GOT3 (cell line): ENCODE results near the gene RNF220.

Source experiments
- DNase-seq: peaks from one replicate; lab custom pipeline; 2025; ENCODE audit warnings: mixed read lengths; lab: John Stamatoyannopoulos, UW

RNF220 gene

GRCh38 chr1:44523593-44524591 is 118.8 kb downstream of the RNF220 start:
- no peak for DNase-seq

DNA sequence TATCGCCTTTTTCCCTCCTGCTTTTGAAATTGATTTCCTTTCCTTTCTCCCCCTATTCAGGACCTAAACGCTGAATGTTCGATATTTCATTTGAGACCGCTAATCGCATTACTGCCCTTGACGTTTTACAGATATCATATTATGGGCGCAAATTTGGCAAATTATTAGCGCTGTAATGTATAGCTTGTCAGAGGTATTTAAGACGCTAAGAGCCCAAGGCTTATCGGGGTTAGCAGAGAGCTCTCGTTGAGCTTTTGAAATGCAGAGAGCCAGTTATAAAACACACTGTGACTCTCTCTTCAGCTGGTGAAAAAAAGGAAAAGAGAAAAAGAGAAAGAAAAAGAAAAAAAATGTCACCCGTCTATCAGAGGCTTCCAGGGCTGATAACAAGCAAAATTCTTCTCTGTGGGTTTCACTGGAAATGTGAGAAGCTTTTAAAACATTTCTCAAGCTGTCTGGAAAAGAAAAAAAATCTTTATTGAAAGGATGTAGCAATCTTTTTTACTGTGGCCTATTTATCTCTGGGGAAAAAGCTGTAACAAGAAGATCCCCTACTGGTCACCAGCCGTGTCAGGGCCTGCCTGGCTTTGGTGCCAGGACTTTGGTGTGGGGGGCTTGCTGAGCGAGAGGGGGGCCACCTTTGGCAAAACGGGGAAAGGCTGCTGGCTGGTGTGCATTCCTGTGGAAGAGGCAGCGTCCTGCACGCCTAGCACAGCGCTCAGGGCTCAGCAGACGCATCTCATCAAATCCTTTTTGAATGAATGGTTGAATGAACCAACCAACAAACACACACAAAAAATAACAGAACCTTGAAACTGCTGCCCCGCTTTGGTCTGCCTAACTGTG is 119.8 kb downstream of the RNF220 start:
- DNase-seq = no peak

GRCh38 chr1:44526295-44527073 is 121.4 kb downstream of the RNF220 start:
- DNase-seq = no peak

DNA sequence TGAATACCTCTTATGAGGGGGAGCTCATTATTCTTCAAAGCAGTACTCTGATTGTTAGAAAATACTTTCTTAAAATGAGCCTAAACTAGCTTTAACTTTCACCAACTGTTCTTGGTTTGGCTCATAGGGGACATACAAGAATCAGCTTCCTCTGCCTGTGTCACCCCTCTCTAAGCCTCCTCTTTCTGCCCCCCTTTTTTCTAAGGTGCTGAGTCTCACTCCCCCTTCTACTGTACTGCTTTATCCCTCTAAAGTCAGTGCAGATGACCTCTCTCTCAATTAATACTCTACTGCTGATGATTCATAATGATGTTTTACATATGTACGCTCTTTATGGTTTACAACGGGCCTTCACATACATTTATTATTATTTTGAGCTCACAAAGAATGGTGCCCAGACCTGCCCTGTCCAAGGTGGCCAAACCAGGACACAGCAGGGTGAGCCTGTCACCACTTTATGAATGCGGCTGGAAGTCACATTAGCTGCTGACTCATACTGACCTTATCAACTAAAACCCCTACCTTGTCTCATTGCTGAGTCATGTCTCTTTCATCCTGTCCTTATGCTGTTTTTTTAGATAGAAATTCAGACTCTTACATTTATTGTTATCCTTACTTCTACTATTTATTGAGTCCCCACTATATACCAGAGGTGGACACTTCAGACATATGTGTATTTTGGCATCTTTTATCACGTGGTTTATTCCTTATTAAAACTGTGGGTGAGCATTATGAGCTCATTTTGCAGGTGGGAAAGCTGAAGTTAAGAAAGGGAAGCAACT is 126.9 kb downstream of the RNF220 start:
- DNase-seq = no peak

DNA sequence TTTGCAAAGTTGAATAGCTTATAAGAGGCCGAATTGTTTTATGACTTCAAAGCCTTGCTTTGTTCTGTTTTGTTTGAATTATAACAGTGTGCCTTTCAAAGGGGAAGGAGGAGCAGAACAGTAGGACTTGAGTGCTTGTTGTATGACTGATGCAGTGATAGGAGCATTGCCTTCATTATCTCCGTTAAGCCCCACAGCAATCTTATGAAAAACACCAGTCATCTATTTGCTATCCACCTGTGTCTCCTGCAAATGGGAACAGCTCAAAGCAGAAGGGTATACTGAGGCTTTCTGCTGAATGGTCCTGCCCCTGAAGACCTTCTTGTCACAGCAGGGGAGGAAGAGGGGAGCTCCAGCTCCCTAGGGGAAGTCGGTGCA is 127.5 kb downstream of the RNF220 start:
- DNase-seq = no peak

DNA sequence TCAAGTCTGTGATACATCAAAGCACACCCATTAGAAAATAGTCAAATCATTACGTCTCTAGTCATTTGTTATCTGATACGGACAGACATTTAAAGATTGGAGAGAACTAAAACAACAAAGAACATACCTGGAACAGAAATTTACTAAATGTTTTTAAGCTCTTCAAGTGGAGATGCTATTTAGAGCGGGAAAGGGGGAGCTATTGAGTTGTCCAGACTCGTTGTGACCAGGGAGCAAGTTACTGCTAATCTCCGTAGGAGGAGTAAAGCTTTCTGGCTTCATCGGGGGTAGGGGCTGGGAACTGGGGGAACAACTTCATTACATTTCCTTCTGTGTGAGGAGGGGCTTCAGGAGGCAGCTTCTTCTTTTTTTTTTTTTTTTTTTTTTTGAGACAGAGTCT is 129.7 kb downstream of the RNF220 start:
- DNase-seq = no peak

DNA sequence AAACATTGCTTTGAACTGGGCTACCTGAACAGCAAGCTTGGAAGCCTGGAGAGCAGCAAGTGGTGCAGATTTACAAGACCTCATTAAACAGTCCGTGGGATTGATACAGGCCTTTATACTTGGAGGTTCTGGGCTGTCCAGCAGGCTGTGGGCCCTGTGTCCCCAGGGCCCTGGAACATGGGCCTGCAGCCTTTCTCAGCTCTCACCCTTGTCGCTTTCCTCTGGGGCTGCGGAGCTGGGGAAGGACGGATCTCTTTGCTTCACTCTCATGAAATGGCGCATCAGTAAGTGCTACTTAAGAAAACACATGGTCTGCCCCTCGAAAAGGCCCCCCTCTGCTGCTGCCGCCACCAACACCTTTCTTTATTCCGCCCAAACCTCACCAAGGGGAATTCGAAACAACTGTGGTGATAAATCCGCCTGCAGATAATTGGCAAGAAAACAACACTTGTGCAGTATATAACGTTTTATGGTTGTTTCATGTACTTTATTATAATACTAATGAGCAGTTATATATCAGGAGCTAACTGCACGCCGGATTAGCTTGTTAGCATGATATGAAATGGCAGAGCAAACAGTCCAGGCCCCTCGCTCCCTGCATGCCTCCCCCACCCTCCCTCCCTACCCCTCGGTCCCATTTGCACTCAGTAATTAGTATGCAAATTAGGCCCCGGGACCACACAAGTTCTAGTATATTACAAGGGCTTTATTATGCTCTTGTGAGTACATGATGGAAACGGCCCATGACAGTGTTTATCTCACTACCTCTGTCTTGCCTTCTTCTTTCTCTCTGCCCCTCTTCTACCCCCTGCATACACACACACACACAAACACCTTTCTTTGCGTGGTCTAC is 131.5 kb downstream of the RNF220 start:
- no peak for DNase-seq

DNA sequence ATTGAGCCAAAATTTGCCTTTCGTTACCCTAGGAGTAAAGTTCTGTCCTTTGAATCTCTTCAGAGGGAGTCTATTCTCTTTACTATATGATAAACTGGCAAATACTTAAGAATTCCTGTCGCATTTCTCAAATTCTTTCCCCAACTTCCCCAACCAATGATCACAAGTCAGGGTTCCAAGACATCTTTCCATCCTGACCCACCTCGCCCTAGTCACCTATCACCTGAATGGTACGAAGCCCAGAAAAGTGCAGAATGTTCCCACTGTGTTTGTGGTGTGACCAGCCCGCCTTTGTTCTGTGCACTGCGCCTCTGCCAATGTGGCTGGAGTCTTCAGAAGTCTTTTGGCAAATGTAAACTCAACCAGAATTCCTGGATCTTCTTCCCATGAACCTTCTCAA is 132.5 kb downstream of the RNF220 start:
- DNase-seq = no peak

DNA sequence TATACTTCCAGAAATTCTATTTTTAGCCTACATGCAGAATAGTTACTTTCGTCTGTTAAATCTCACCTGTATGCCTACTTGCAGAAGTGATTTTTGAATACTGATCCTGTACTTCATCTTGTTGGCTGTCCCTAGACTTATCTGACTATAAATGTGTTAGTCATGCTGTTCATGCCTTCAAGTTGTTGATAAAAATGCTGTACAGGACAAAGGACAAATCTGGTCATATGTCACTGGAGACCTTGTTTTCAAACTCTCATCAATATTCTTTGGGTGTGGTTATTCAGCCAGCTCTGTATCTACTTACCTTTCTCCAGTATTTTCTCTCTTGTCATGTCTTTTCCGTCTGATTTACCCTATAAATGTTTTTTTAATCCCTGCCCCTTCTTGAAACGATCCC is 132.9 kb downstream of the RNF220 start:
- no peak for DNase-seq

- DNase-seq = no peak
These were observed 135.1 kb downstream of the RNF220 start for GRCh38 chr1:44539991-44540730.

- no peak for DNase-seq
These were observed 137.5 kb downstream of the RNF220 start for GRCh38 chr1:44542420-44543063.

GRCh38 chr1:44543064-44543744 is 138.1 kb downstream of the RNF220 start:
- no peak for DNase-seq

DNA sequence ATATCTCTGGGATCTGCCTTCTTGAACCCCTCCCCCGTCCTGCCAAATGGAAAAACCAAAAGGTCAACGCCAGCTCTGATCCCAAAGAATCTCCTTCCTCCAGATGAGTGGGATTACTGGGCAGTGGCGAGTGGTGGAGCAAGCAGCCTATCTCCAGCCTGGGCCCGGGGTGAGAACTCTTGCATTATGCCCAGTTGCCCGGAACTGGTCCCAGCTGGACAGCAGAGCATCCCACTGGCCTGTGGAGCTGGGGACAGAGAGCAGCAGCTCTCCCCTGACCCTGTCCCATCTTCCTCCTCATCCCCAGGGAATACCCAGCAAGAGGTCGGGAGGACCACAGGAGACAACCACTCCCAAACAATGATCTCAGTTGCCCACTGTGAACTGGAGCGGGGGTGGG is 138.7 kb downstream of the RNF220 start:
- DNase-seq = no peak

GRCh38 chr1:44544960-44545359 is 139.9 kb downstream of the RNF220 start:
- no peak for DNase-seq

GRCh38 chr1:44545961-44546360 is 140.9 kb downstream of the RNF220 start:
- DNase-seq = no peak

- no peak for DNase-seq
These were observed 141.5 kb downstream of the RNF220 start for GRCh38 chr1:44546403-44547053.

- no peak for DNase-seq
These were observed 142.3 kb downstream of the RNF220 start for GRCh38 chr1:44547361-44547760.

GRCh38 chr1:44547837-44548236 is 142.8 kb downstream of the RNF220 start:
- DNase-seq = no peak
